Adipocyte (in vitro differentiated cells): ENCODE measurements around the gene ATP6V1G1.

ENCODE experiments used
- DNase-seq: peaks from one replicate; pipeline ENCODE4 v3.0.0-alpha.2; 2015; ENCODE audit warnings: low read depth
- H3K27me3 ChIP-seq: replicated peaks from 2 replicates; pipeline ENCODE4 v1.7.0; 2013; ENCODE audit warnings: mild to moderate bottlenecking, low read length, moderate library complexity; ENCODE audit not compliant: control insufficient read depth, insufficient read depth
- H3K36me3 ChIP-seq: 2 replicates; pipeline ENCODE4 v1.7.0; 2013; ENCODE audit warnings: low read length, mild to moderate bottlenecking, moderate library complexity; ENCODE audit not compliant: control insufficient read depth, insufficient read depth, severe bottlenecking
- H3K4me1 ChIP-seq: 2 replicates; pipeline ENCODE4 v1.7.0; 2013; ENCODE audit warnings: mild to moderate bottlenecking, low read length, moderate library complexity; ENCODE audit not compliant: control insufficient read depth, insufficient read depth
- H3K4me3 ChIP-seq: 2 replicates; pipeline ENCODE4 v1.7.0; 2013; ENCODE audit warnings: mild to moderate bottlenecking, low read length, moderate library complexity
- H3K9ac ChIP-seq: 2 replicates; pipeline ENCODE4 v1.7.0; 2013; ENCODE audit warnings: mild to moderate bottlenecking, low read length, moderate library complexity
- H3K9me3 ChIP-seq: 2 replicates; pipeline ENCODE4 v1.7.0; 2013; ENCODE audit warnings: mild to moderate bottlenecking, low read length, moderate library complexity; ENCODE audit not compliant: control insufficient read depth

Gene ATP6V1G1

GRCh38 chr9:114633438-114634089, 46.0 kb downstream of the ATP6V1G1 start:
- no peaks in the 10 kb centered on the region for H3K27me3 ChIP-seq

GRCh38 chr9:114634387-114634786, 46.8 kb downstream of the ATP6V1G1 start:
- DNase-seq = no peak
- H3K9ac ChIP-seq = no peak overlapping the region
- H3K4me3 ChIP-seq = no peak overlapping the region

More at GRCh38 chr9:114633438-114634089, 46.0 kb downstream of the ATP6V1G1 start:
- H3K4me1 ChIP-seq = no peaks in the 10 kb centered on the region
- DNase-seq = no peak
- no peak overlapping the region for H3K9ac ChIP-seq
- no peaks in the 10 kb centered on the region for H3K9me3 ChIP-seq
- no peak overlapping the region for H3K4me3 ChIP-seq
- peaks cover 76% of the 10 kb centered on the region for H3K36me3 ChIP-seq

GRCh38 chr9:114638404-114638803, 50.8 kb downstream of the ATP6V1G1 start:
- Histone ChIP-seq H3K36me3 (peaks cover 72% of the 10 kb centered on the region), H3K4me3 (no peak overlapping the region), H3K27me3 (no peaks in the 10 kb centered on the region), H3K4me1 (no peaks in the 10 kb centered on the region), H3K9ac (no peak overlapping the region), H3K9me3 (no peaks in the 10 kb centered on the region)
- no peak for DNase-seq

More at GRCh38 chr9:114634387-114634786, 46.8 kb downstream of the ATP6V1G1 start:
- Histone ChIP-seq H3K36me3 (peaks cover 75% of the 10 kb centered on the region), H3K9me3 (no peaks in the 10 kb centered on the region), H3K27me3 (no peaks in the 10 kb centered on the region), H3K4me1 (no peaks in the 10 kb centered on the region)

- Histone ChIP-seq H3K4me3 (no peak overlapping the region), H3K27me3 (no peaks in the 10 kb centered on the region), H3K36me3 (peaks cover 65% of the 10 kb centered on the region), H3K9me3 (no peaks in the 10 kb centered on the region), H3K4me1 (no peaks in the 10 kb centered on the region), H3K9ac (no peak overlapping the region)
- DNase-seq = no peak
Observed at GRCh38 chr9:114641967-114642366, 54.4 kb downstream of the ATP6V1G1 start.

GRCh38 chr9:114643001-114643400, 55.4 kb downstream of the ATP6V1G1 start:
- Histone ChIP-seq H3K4me1 (no peaks in the 10 kb centered on the region), H3K9ac (no peak overlapping the region), H3K9me3 (no peaks in the 10 kb centered on the region), H3K27me3 (no peaks in the 10 kb centered on the region), H3K36me3 (peaks cover 65% of the 10 kb centered on the region), H3K4me3 (no peak overlapping the region)
- DNase-seq = no peak

- no peak for DNase-seq
- no peak overlapping the region for H3K4me3 ChIP-seq
- peaks cover 64% of the 10 kb centered on the region for H3K36me3 ChIP-seq
- H3K27me3 ChIP-seq = no peaks in the 10 kb centered on the region
- no peaks in the 10 kb centered on the region for H3K9me3 ChIP-seq
- no peaks in the 10 kb centered on the region for H3K4me1 ChIP-seq
- no peak overlapping the region for H3K9ac ChIP-seq
Observed at GRCh38 chr9:114643896-114644295, 56.3 kb downstream of the ATP6V1G1 start.
